Right lobe of liver (tissue), 6 donors: ENCODE data around the gene ITCH. TPM values are rescaled to one million over a fixed set of nuclear protein-coding genes. Genes with fewer than 3 reads are reported as not detected.
"Not testable (repeated sequence)": the region's sequence is repeated elsewhere in the genome, so short reads cannot be mapped to it uniquely, and the experiment has no call there.

Experiments used
- ATAC-seq, 4 donors: fragments of 200-7000 bp; cut with Tn5 transposase; one replicate each; pipeline ENCODE4 v1.9.1; 2020; ENCODE audit warnings: mild to moderate bottlenecking in 4 of 4, moderate library complexity in 4 of 4
- DNase-seq, 3 donors: peaks; one replicate each; pipeline ENCODE4 v3.0.0-alpha.2; 2020
- H3K27ac ChIP-seq, 3 donors: fragments of 200-600 bp; one replicate each; pipeline ENCODE4 v1.8.0; 2022
- H3K27me3 ChIP-seq, 2 donors: fragments of 200-600 bp; one replicate each; pipeline ENCODE4 v1.8.0; 2022
- H3K36me3 ChIP-seq, 4 donors: fragments of 200-600 bp; sonication (generic) in 1 of 4; one replicate each; pipeline versions ENCODE4 v1.5.1 to v1.8.0; 2017 to 2022; ENCODE audit warnings: control low read depth in 1 of 4
- H3K4me1 ChIP-seq, 4 donors: fragments of 200-600 bp; sonication (generic) in 1 of 4; one replicate each; pipeline versions ENCODE4 v1.5.1 to v1.8.0; 2017 to 2022; ENCODE audit warnings: control low read depth in 1 of 4
- H3K4me3 ChIP-seq, 3 donors: fragments of 200-600 bp; one replicate each; pipeline ENCODE4 v1.8.0; 2022
- H3K9me3 ChIP-seq, 4 donors: fragments of 200-600 bp; sonication (generic) in 1 of 4; one replicate each; pipeline versions ENCODE4 v1.5.1 to v1.8.0; 2017 to 2022; ENCODE audit warnings: control low read depth in 1 of 4
- POLR2A ChIP-seq: fragments of 450-650 bp; IDR thresholded peaks from one replicate; pipeline ENCODE4 v1.6.1; 2017; ENCODE audit warnings: antibody characterized with exemption, mild to moderate bottlenecking
- WGBS: methylation state at CpG from one replicate; pipeline ENCODE4 v1.1.6; 2018; ENCODE audit warnings: low coverage, low lambda C conversion rate; ENCODE audit not compliant: insufficient coverage; ENCODE audit errors: missing lambda C conversion rate; 5-methylcytosine and 5-hydroxymethylcytosine counted together
- intact Hi-C, 2 donors: fragments of 100-400 bp; cut with DNase I; formaldehyde crosslinking; loops; one replicate each; pipeline versions ENCODE4 v1.11.2 to v1.14.1; 2022
- total RNA-seq, 6 experiments: library from RNA; depleted of rRNA in 2 of 6; stranded (reverse); fragments of >200 nt in 2 of 6; fragmentation: NEBNext Ultra II Directional in 3 of 6; extraction: Animal tissue kit (Norgen Biotek cat#: 25700) in 3 of 6; gene quantifications; one replicate each; pipeline versions ENCODE4 v1.1.0 to v1.2.4, GENCODE V29; 2016 to 2023
- TF ChIP-seq, protein P1 (sequence below), 4 donors: fragments of 200-600 bp in 3 of 4; fragments of 450-650 bp in 1 of 4; IDR thresholded peaks; one replicate each; pipeline versions ENCODE4 v1.5.1 to v1.8.0; 2016 to 2022; ENCODE audit warnings: antibody characterized with exemption in 4 of 4, mild to moderate bottlenecking in 2 of 4
- donor health status: DM: no; HTN: yes; CAD: no.
- donor health status: DM: no; HTN: no; CAD: no.
- donor health status: DM: no; HTN: no; CAD: no.
- donor health status: DM: no; HTN: yes; CAD: no.
- donor health status: DM: no; HTN: yes; CAD: no.

The ITCH gene
- total RNA-seq, 6 experiments from 2014 or later, result 32.8 to 71.4 (median 44.1) TPM

GRCh38 chr20:34402461-34402860, 39.4 kb downstream of the ITCH start:
- Histone ChIP-seq H3K36me3 (peaks cover 0 to 11% (median 0%) of the 10 kb centered on the region in 4 donors), H3K4me1 (peaks cover 0 to 86% (median 43%) of the 10 kb centered on the region in 4 donors), H3K27me3 (no peaks in the 10 kb centered on the region), H3K27ac (peak overlapping the region in 2 of 3 donors; percentile 65 to 71), H3K9me3 (no peaks in the 10 kb centered on the region), H3K4me3 (no peak overlapping the region)
- ATAC-seq, result peak in 1 of 4 donors; percentile 3
- TF ChIP-seq POLR2A, result no peak
- TF ChIP-seq, protein P1, sequence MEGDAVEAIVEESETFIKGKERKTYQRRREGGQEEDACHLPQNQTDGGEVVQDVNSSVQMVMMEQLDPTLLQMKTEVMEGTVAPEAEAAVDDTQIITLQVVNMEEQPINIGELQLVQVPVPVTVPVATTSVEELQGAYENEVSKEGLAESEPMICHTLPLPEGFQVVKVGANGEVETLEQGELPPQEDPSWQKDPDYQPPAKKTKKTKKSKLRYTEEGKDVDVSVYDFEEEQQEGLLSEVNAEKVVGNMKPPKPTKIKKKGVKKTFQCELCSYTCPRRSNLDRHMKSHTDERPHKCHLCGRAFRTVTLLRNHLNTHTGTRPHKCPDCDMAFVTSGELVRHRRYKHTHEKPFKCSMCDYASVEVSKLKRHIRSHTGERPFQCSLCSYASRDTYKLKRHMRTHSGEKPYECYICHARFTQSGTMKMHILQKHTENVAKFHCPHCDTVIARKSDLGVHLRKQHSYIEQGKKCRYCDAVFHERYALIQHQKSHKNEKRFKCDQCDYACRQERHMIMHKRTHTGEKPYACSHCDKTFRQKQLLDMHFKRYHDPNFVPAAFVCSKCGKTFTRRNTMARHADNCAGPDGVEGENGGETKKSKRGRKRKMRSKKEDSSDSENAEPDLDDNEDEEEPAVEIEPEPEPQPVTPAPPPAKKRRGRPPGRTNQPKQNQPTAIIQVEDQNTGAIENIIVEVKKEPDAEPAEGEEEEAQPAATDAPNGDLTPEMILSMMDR (IDR thresholded peaks at IDR 0.05), result no peak
- intact Hi-C loops, result no loop called here
- DNase-seq, result no peak
- 14% methylated on average over 1 of the region's 1 CpG for WGBS

DNA sequence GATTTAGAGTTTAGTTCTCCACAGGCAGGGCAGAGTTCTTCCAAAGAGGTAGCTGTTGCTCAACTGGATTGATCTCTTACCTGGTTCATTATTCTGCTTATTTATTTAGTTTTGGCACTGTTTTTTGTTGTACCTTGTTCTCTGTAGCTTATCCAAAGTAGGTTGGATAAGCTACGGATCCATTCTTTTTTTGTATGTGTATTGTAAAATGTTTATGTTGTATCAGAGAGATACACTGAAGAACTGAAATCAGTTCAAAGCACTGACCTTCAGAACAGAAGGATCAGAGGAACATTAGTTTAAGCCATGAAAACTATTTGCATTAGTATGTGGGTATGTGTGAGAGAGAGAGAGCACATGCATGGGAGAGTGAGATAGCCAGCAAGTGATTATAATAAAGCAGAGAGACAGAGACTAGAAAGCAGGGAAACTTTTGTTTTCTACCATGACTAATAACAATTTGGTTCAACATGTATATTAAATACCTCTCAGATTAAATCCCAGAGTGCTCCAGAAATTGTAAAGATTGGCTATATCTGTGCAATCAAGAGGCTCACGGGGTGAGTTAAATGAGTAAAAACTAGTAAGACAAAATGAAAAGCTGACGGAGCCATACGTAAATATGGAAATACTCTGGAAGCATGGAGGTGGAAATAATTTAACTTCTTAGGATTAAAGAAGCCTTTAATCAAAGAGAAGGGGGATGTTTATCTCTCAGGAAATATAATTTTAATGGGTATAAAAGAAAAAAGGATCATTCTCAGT, 40.2 kb downstream of the ITCH start:
- H3K4me3 ChIP-seq, result peak overlapping the region in 2 of 3 donors; percentile 4 to 7
- peak in 1 of 3 donors; percentile 40 for DNase-seq

DNA sequence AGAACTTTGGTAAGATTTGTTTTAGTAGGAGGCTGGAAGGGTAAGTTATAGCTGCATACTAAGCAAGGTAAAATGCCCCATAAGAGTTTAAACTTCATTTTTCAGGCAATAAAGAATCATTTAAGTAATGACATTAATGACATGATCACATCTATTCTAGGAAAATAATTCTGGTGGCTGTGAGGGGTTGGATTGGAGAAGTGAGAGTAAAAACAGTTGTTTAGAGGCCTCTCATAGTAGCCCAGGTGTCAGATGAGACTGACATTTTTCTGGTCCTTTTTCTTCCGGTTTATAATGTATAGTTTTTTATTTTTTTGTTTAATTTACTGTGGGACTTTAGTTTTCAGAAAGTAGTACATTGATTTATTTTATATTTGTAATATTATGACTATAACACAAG, 40.8 kb downstream of the ITCH start:
- Histone ChIP-seq H3K36me3 (peaks cover 0 to 3% (median 0%) of the 10 kb centered on the region in 4 donors), H3K4me1 (peaks cover 0 to 86% (median 43%) of the 10 kb centered on the region in 4 donors), H3K27ac (peak overlapping the region in 2 of 3 donors; percentile 65 to 71), H3K9me3 (no peaks in the 10 kb centered on the region), H3K4me3 (no peak overlapping the region), H3K27me3 (no peaks in the 10 kb centered on the region)
- no peak for TF ChIP-seq POLR2A
- TF ChIP-seq, protein P1 (IDR thresholded peaks at IDR 0.05), result no peak
- WGBS, result 33% methylated on average over 1 of the region's 1 CpG
- intact Hi-C loops, result no loop called here
- DNase-seq (no peak), ATAC-seq (no peak)

More for the DNA sequence above, 40.2 kb downstream of the ITCH start:
- Histone ChIP-seq H3K36me3 (peaks cover 0 to 8% (median 0%) of the 10 kb centered on the region in 4 donors), H3K27me3 (no peaks in the 10 kb centered on the region), H3K9me3 (no peaks in the 10 kb centered on the region), H3K4me1 (peaks cover 0 to 91% (median 45%) of the 10 kb centered on the region in 4 donors), H3K27ac (peak overlapping the region in 2 of 3 donors; percentile 65 to 71)
- ATAC-seq, result peak; percentile 62 to 80 (median 70)
- WGBS, result 24% methylated on average over 4 of the region's 4 CpGs
- TF ChIP-seq, protein P1 (IDR thresholded peaks at IDR 0.05), result no peak
- no peak for TF ChIP-seq POLR2A
- intact Hi-C loops, result no loop called here

DNA sequence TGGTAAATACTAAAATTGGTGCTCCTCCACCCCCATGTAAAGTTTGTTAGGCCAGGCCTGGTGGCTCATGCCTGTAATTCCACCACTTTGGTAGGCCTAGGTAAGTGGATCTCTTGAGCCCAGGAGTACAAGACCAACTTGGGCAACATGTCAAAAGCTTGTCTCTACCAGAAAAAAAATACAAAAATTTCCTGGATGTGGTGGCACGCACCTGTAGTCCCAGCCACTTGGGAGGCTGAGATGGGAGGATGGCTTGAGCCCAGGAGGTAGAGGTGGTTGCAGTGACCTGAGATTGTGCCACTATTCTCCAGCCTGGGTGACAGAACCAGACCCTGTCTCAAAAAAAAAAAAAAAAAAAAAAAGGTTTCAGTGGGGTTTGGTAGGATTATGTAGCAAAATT, 41.7 kb downstream of the ITCH start:
- Histone ChIP-seq H3K27me3 (no peaks in the 10 kb centered on the region), H3K36me3 (peaks cover 0 to 8% (median 3%) of the 10 kb centered on the region in 4 donors), H3K4me1 (peaks cover 0 to 82% (median 38%) of the 10 kb centered on the region in 4 donors), H3K4me3 (no peak overlapping the region), H3K9me3 (no peaks in the 10 kb centered on the region), H3K27ac (peak overlapping the region; percentile 30 to 71 (median 65))
- no peak for DNase-seq
- intact Hi-C loops, result no loop called here
- TF ChIP-seq POLR2A, result no peak
- TF ChIP-seq, protein P1 (IDR thresholded peaks at IDR 0.05), result no peak
- WGBS, result 100% methylated on average over 1 of the region's 1 CpG
- no peak for ATAC-seq

DNA sequence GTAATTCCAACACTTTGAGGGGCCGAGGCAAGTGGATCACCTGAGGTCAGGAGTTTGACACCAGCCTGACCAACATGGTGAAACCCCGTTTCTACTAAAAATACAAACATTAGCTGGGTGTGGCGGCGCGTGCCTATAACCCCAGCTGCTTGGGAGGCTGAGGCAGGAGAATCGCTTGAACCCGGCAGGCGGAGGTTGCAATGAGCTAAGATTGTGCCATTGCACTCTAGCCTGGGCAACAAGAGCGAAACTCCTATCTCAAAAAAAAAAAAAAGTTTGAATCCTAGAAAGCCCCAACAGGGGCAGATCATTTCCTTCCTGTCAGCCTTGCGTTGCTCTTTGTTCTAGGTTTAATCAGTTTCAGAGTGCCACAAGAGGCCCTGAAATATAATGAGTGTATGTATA, 42.2 kb downstream of the ITCH start:
- peak in 1 of 3 donors; percentile 17 for DNase-seq
- peaks cover 0 to 81% (median 36%) of the 10 kb centered on the region in 4 donors for H3K4me1 ChIP-seq
- H3K36me3 ChIP-seq, intact Hi-C loops, H3K4me3 ChIP-seq, H3K27me3 ChIP-seq, H3K9me3 ChIP-seq: not testable (repeated sequence)
- ATAC-seq, result peak in 2 of 4 donors; percentile 21 to 37
- WGBS, result 27% methylated on average over 8 of the region's 10 CpGs
- H3K27ac ChIP-seq, result peak overlapping the region; percentile 30 to 71 (median 65)

- ATAC-seq, result not testable (repeated sequence)
- 51% methylated on average over 3 of the region's 3 CpGs for WGBS
Observed at GRCh38 chr20:34405942-34406341, 42.9 kb downstream of the ITCH start.

More at GRCh38 chr20:34405942-34406341, 42.9 kb downstream of the ITCH start:
- intact Hi-C loops, H3K9me3 ChIP-seq, H3K4me3 ChIP-seq, H3K27me3 ChIP-seq: not testable (repeated sequence)
- H3K36me3 ChIP-seq, result peaks cover 0 to 12% (median 5%) of the 10 kb centered on the region in 4 donors
- H3K4me1 ChIP-seq, result peaks cover 0 to 80% (median 33%) of the 10 kb centered on the region in 4 donors
- DNase-seq, result peak in 1 of 3 donors; percentile 19
- H3K27ac ChIP-seq, result peak overlapping the region in 2 of 3 donors; percentile 65 to 71
